K562 (cell line): ENCODE data around the gene RNF187. TPM values are rescaled to one million over a fixed set of nuclear protein-coding genes. Genes with fewer than 3 reads are reported as not detected.
A peak's percentile ranks its signal among the peaks of the same experiment; 100 is the strongest.

Experiments used
- CEBPG ChIP-seq, 3 experiments: fragments of 200-800 bp in 1 of 3; sonication (Bioruptor generic) in 1 of 3; sonication (generic) in 1 of 3; formaldehyde crosslinking in 1 of 3; IDR thresholded peaks in 2 of 3; conservative IDR thresholded peaks in 1 of 3; 2 replicates each; pipeline versions ENCODE4 v1.6.1 to v1.8.0; 2016 to 2022; ENCODE audit warnings: missing compliant biosample characterization in 2 of 3, missing genetic modification characterization in 2 of 3, mild to moderate bottlenecking in 1 of 3, missing genetic modification reagents in 1 of 3
- COPS2 ChIP-seq: fragments of 450-650 bp; conservative IDR thresholded peaks from 2 replicates; pipeline ENCODE4 v1.6.1; 2016; ENCODE audit warnings: mild to moderate bottlenecking, moderate library complexity
- CTBP1 ChIP-seq: fragments of 450-650 bp; IDR thresholded peaks from 2 replicates; pipeline ENCODE4 v1.6.1; 2016; ENCODE audit warnings: borderline replicate concordance
- ELF1 ChIP-seq: fragments of 200-800 bp; sonication (Bioruptor generic); IDR thresholded peaks from 2 replicates; pipeline ENCODE4 v1.6.1; 2016; ENCODE audit warnings: missing genetic modification characterization, missing compliant biosample characterization
- ETV5 ChIP-seq: sonication (generic); formaldehyde crosslinking; IDR thresholded peaks from 2 replicates; pipeline ENCODE4 v1.4.0; 2020; ENCODE audit warnings: low read depth, mild to moderate bottlenecking, missing genetic modification reagents
- FOXA1 ChIP-seq: fragments of 450-650 bp; IDR thresholded peaks from 2 replicates; pipeline ENCODE4 v1.6.1; 2016; ENCODE audit warnings: mild to moderate bottlenecking, borderline replicate concordance
- GTF2A2 ChIP-seq: IDR thresholded peaks from 2 replicates; pipeline ENCODE4 v1.6.1; 2016; ENCODE audit warnings: mild to moderate bottlenecking, missing genetic modification characterization, missing compliant biosample characterization
- HES1 ChIP-seq: fragments of 450-650 bp; IDR thresholded peaks from 2 replicates; pipeline ENCODE4 v1.6.1; 2016; ENCODE audit warnings: low read depth, mild to moderate bottlenecking, moderate library complexity
- JUND ChIP-seq, 2 experiments: IDR thresholded peaks; 2 replicates in 1 of 2; 3 replicates in 1 of 2; pipeline ENCODE4 v1.6.1; 2011; ENCODE audit warnings: borderline replicate concordance in 2 of 2, low read depth in 2 of 2, low read length in 2 of 2, improper control_type of control experiment in 1 of 2, missing biosample characterization in 1 of 2, missing genetic modification characterization in 1 of 2, missing genetic modification reagents in 1 of 2
- MYC ChIP-seq, 2 experiments: fragments of 250-450 bp in 1 of 2; sonication (Bioruptor Pico) in 1 of 2; IDR thresholded peaks; 2 replicates each; pipeline versions ENCODE4 v1.5.1 to v1.6.1; 2012 to 2021; ENCODE audit warnings: low read depth in 2 of 2, borderline replicate concordance in 1 of 2, improper control_type of control experiment in 1 of 2, low read length in 1 of 2, mild to moderate bottlenecking in 1 of 2, moderate library complexity in 1 of 2
- NFE2L1 ChIP-seq: fragments of 450-650 bp; IDR thresholded peaks from 2 replicates; pipeline ENCODE4 v1.6.1; 2016; ENCODE audit warnings: missing genetic modification characterization, low read depth, mild to moderate bottlenecking, missing compliant biosample characterization, moderate library complexity, borderline replicate concordance
- PTTG1 ChIP-seq: fragments of 450-650 bp; IDR thresholded peaks from 2 replicates; pipeline ENCODE4 v1.6.1; 2016; ENCODE audit warnings: low read depth, mild to moderate bottlenecking, missing genetic modification characterization, missing compliant biosample characterization
- TRIM24 ChIP-seq, 2 experiments: fragments of 450-650 bp; IDR thresholded peaks; 2 replicates each; pipeline ENCODE4 v1.6.1; 2016
- U2AF1 ChIP-seq: fragments of 200-400 bp; formaldehyde crosslinking; optimal IDR thresholded peaks from 2 replicates; pipeline ENCODE3; 2017; ENCODE audit warnings: mild to moderate bottlenecking, low read depth, low read length, moderate library complexity
- ZEB2 ChIP-seq: fragments of 450-650 bp; IDR thresholded peaks from 2 replicates; pipeline ENCODE4 v1.6.1; 2016
- ZKSCAN3 ChIP-seq: fragments of 250-450 bp; sonication (Bioruptor Pico); IDR thresholded peaks from 2 replicates; pipeline ENCODE4 v1.4.0; 2020
- ZNF217 ChIP-seq: sonication (generic); formaldehyde crosslinking; IDR thresholded peaks from 2 replicates; pipeline ENCODE4 v1.8.0; 2022; ENCODE audit warnings: mild to moderate bottlenecking, missing genetic modification reagents
- ZNF507 ChIP-seq: conservative IDR thresholded peaks from 2 replicates; pipeline ENCODE4 v1.6.1; 2017; ENCODE audit warnings: missing genetic modification characterization, missing compliant biosample characterization
- ZNF644 ChIP-seq: fragments of 200-800 bp; sonication (Bioruptor generic); IDR thresholded peaks from 2 replicates; pipeline ENCODE4 v1.6.1; 2016; ENCODE audit warnings: low read depth, missing genetic modification characterization, missing compliant biosample characterization
- ZNF76 ChIP-seq: fragments of 250-450 bp; sonication (Bioruptor Pico); IDR thresholded peaks from 2 replicates; pipeline ENCODE4 v1.4.0; 2020; ENCODE audit warnings: mild to moderate bottlenecking, moderate library complexity, borderline replicate concordance
- polyA plus RNA-seq, 8 experiments: library from polyadenylated mRNA; depleted of rRNA in 4 of 8; stranded (reverse) in 5 of 8; unstranded in 3 of 8; fragments of >200 nt; fragmentation: Nextera tagmentation in 2 of 8; fragmentation: Illumina TruSeq in 1 of 8; extraction: Ambion mirVana in 2 of 8; extraction: Trizol in 1 of 8; gene quantifications; 2 replicates each; pipeline versions ENCODE4 v1.2.1 to v1.2.3, GENCODE V29; 2011 to 2014; ENCODE audit warnings: inconsistent platforms in 1 of 8, missing spikeins in 1 of 8
- total RNA-seq, 7 experiments: library from RNA; depleted of rRNA in 6 of 7; stranded (reverse); fragments of >200 nt in 6 of 7; fragmentation: Illumina TruSeq in 2 of 7; extraction: Trizol in 2 of 7; gene quantifications; 2 replicates each; pipeline versions ENCODE4 v1.2.1 to v1.2.3, GENCODE V29; 2011 to 2021; ENCODE audit warnings: low replicate concordance in 1 of 7
- TF ChIP-seq, protein P1 (sequence below), 2 experiments: fragments of 450-650 bp; conservative IDR thresholded peaks; 2 replicates each; pipeline ENCODE4 v1.6.1; 2017; ENCODE audit warnings: mild to moderate bottlenecking in 2 of 2, moderate library complexity in 2 of 2
- TF ChIP-seq, protein P2 (sequence below): sonication (generic); formaldehyde crosslinking; IDR thresholded peaks from 2 replicates; pipeline ENCODE4 v1.8.1; 2023; ENCODE audit warnings: mild to moderate bottlenecking, missing genetic modification reagents

RNF187 gene
- total and polyA plus RNA-seq, 9 of the 15 experiments (the other 6 are each of a cell fraction or from before 2014, with no cell fraction given) = 2.3 to 119 (median 41.9) TPM

- TF ChIP-seq PTTG1 (tag) (no peak), U2AF1 (no peak), ZNF644 (tag) (no peak), HES1 (peak; percentile 77), FOXA1 (no peak), ZNF76 (no peak), ETV5 (CRISPR knock-in tag) (0 out of 2 replicates have a peak, but pooled peaks have one; percentile 41), CEBPG (CRISPR knock-in tag; IDR thresholded peaks at IDR 0.05) (no peak), CEBPG (tag; conservative IDR thresholded peaks at IDR 0.05 in 1 of 2, IDR thresholded peaks at IDR 0.05 in 1 of 2) (no peak), CTBP1 (peak; percentile 92), ZNF507 (tag) (no peak), COPS2 (no peak), ELF1 (no peak), TRIM24 (IDR thresholded peaks at IDR 0.05) (peak; percentile 9 to 63; a peak in 1 of 4 replicates), MYC (IDR thresholded peaks at IDR 0.05; ENCODE audit: low read depth, low read length) (no peak), MYC (CRISPR knock-in tag; IDR thresholded peaks at IDR 0.05; ENCODE audit: borderline replicate concordance, low read depth) (no peak), GTF2A2 (tag) (no peak), JUND (IDR thresholded peaks at IDR 0.05; ENCODE audit: borderline replicate concordance, low read depth, low read length) (peak; percentile 15; the same call in 1 of the 2 replicates), JUND (tag; IDR thresholded peaks at IDR 0.05; ENCODE audit: borderline replicate concordance, low read depth, low read length) (no peak), NFE2L1 (tag) (no peak), ZKSCAN3 (no peak), ZEB2 (peak; percentile 56; the same call in 1 of the 2 replicates), ZNF217 (no peak)
- TF ChIP-seq, protein P1, sequence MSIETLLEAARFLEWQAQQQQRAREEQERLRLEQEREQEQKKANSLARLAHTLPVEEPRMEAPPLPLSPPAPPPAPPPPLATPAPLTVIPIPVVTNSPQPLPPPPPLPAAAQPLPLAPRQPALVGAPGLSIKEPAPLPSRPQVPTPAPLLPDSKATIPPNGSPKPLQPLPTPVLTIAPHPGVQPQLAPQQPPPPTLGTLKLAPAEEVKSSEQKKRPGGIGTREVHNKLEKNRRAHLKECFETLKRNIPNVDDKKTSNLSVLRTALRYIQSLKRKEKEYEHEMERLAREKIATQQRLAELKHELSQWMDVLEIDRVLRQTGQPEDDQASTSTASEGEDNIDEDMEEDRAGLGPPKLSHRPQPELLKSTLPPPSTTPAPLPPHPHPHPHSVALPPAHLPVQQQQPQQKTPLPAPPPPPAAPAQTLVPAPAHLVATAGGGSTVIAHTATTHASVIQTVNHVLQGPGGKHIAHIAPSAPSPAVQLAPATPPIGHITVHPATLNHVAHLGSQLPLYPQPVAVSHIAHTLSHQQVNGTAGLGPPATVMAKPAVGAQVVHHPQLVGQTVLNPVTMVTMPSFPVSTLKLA (conservative IDR thresholded peaks at IDR 0.05) = 0 out of 4 replicates have a peak, but pooled peaks of 1 of the 2 experiments have one; percentile 0
- TF ChIP-seq, protein P2, sequence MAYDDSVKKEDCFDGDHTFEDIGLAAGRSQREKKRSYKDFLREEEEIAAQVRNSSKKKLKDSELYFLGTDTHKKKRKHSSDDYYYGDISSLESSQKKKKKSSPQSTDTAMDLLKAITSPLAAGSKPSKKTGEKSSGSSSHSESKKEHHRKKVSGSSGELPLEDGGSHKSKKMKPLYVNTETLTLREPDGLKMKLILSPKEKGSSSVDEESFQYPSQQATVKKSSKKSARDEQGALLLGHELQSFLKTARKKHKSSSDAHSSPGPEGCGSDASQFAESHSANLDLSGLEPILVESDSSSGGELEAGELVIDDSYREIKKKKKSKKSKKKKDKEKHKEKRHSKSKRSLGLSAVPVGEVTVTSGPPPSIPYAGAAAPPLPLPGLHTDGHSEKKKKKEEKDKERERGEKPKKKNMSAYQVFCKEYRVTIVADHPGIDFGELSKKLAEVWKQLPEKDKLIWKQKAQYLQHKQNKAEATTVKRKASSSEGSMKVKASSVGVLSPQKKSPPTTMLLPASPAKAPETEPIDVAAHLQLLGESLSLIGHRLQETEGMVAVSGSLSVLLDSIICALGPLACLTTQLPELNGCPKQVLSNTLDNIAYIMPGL (CRISPR knock-in tag) = no peak
Measured at GRCh38 chr1:228514421-228514820, 27.2 kb downstream of the RNF187 start (continued).
